GM12878 (cell line): ENCODE measurements around the gene SARDH. TPM values are rescaled to one million over a fixed set of nuclear protein-coding genes. Genes with fewer than 3 reads are reported as not detected.

Source experiments
- ATAC-seq: fragments of 200-7000 bp; cut with Tn5 transposase; 3 replicates; pipeline ENCODE4 v1.9.1; 2020; ENCODE audit warnings: mild to moderate bottlenecking, moderate library complexity
- BruUV-seq: library from RNA; stranded (reverse); fragments of 400-500 nt; replicated peaks from 2 replicates; lab custom pipeline; 2021; lab: Mats Ljungman, UMichigan
- CTCF ChIA-PET: fragments of 300-600 bp; sonication (Branson Sonifier 250); formaldehyde crosslinking; extraction: SDS; loops from one replicate; lab custom pipeline; 2021; ENCODE audit warnings: inconsistent platforms; lab: Yijun Ruan, JAX
- POLR2A ChIA-PET: fragments of 350-600 bp; formaldehyde crosslinking; extraction: SDS; loops from one replicate; lab custom pipeline; 2021; ENCODE audit warnings: inconsistent platforms; lab: Charles Lee
- RAD21 ChIA-PET: fragments of 300-600 bp; sonication (Branson Sonifier 250); formaldehyde crosslinking; loops from one replicate; lab custom pipeline; 2023; ENCODE audit warnings: antibody characterized with exemption; ENCODE audit not compliant: unreplicated experiment; lab: Charles Lee
- SMC1A ChIA-PET: fragments of 300-600 bp; sonication (Branson Sonifier 250); formaldehyde crosslinking; loops from one replicate; lab custom pipeline; 2023; ENCODE audit not compliant: unreplicated experiment, uncharacterized antibody; lab: Charles Lee
- DNase-seq: peaks from one replicate; pipeline ENCODE4 v3.0.0-alpha.2; 2011; ENCODE audit warnings: low read depth, low spot score
- FAIRE-seq: peaks from 3 replicates; lab custom pipeline; 2011; peaks lifted over from hg19 to GRCh38; lab: Jason Lieb, UNC
- H2AFZ ChIP-seq: 2 replicates; pipeline ENCODE4 v1.6.0; 2011; ENCODE audit warnings: low read depth, low read length, control low read depth; ENCODE audit not compliant: control insufficient read depth
- H3K27ac ChIP-seq: 2 replicates; pipeline ENCODE4 v1.5.1; 2011; ENCODE audit warnings: control low read depth; ENCODE audit not compliant: control insufficient read depth, insufficient read depth
- H3K27me3 ChIP-seq, 2 experiments: replicated peaks in 1 of 2; 2 replicates each; pipeline versions ENCODE4 v1.6.0 to v1.6.1; 2011; ENCODE audit warnings: low read length in 1 of 2; ENCODE audit not compliant: control insufficient read depth in 2 of 2, insufficient read depth in 2 of 2
- H3K36me3 ChIP-seq, 2 experiments: 2 replicates each; pipeline ENCODE4 v1.5.1; 2011; ENCODE audit warnings: low read length in 1 of 2; ENCODE audit not compliant: control insufficient read depth in 2 of 2, insufficient read depth in 2 of 2
- H3K4me1 ChIP-seq: 2 replicates; pipeline ENCODE4 v1.6.1; 2011; ENCODE audit warnings: mild to moderate bottlenecking, low read length, moderate library complexity, mixed read lengths; ENCODE audit not compliant: control insufficient read depth, insufficient read depth
- H3K4me2 ChIP-seq: 2 replicates; pipeline ENCODE4 v1.6.0; 2011; ENCODE audit warnings: control low read depth; ENCODE audit not compliant: control insufficient read depth, insufficient read depth
- H3K4me3 ChIP-seq: fragments of 200-600 bp; sonication (generic); 2 replicates; pipeline ENCODE4 v1.5.1; 2016
- H3K79me2 ChIP-seq: 2 replicates; pipeline ENCODE4 v1.6.0; 2011; ENCODE audit warnings: low read length; ENCODE audit not compliant: control insufficient read depth, insufficient read depth
- H3K9ac ChIP-seq: 2 replicates; pipeline ENCODE4 v1.8.0; 2011; ENCODE audit warnings: low read length, control low read depth, mixed read lengths; ENCODE audit not compliant: control insufficient read depth, insufficient read depth
- H3K9me3 ChIP-seq: replicated peaks from 3 replicates; pipeline ENCODE4 v1.5.1; 2011; ENCODE audit warnings: mild to moderate bottlenecking, low read length; ENCODE audit not compliant: control insufficient read depth, insufficient read depth
- H4K20me1 ChIP-seq: 2 replicates; pipeline ENCODE4 v1.6.0; 2011; ENCODE audit not compliant: control insufficient read depth, insufficient read depth
- ATF2 ChIP-seq: IDR thresholded peaks from 2 replicates; pipeline ENCODE4 v1.6.1; 2012; ENCODE audit warnings: low read length, inconsistent platforms
- LARP7 ChIP-seq: fragments of 450-650 bp; IDR thresholded peaks from 2 replicates; pipeline ENCODE4 v1.6.1; 2017; ENCODE audit warnings: mild to moderate bottlenecking
- MLLT1 ChIP-seq: fragments of 450-650 bp; IDR thresholded peaks from 2 replicates; pipeline ENCODE4 v1.6.1; 2016; ENCODE audit warnings: mild to moderate bottlenecking
- NKRF ChIP-seq: fragments of 450-650 bp; conservative IDR thresholded peaks from 2 replicates; pipeline ENCODE4 v1.6.1; 2017; ENCODE audit warnings: mild to moderate bottlenecking, moderate library complexity
- REST ChIP-seq: IDR thresholded peaks from 2 replicates; pipeline ENCODE4 v1.6.1; 2012; ENCODE audit warnings: mild to moderate bottlenecking, low read depth, low read length
- WGBS: methylation state at CpG from one replicate; pipeline ENCODE4 v1.1.6; 2016; ENCODE audit warnings: low lambda C conversion rate; ENCODE audit not compliant: insufficient replicate concordance, insufficient coverage; ENCODE audit errors: missing lambda C conversion rate; 5-methylcytosine and 5-hydroxymethylcytosine counted together
- in situ Hi-C: fragments of 300-500 bp; cut with MboI; formaldehyde crosslinking; loops from 9 replicates; pipeline ENCODE4 v1.14.3; 2018; ENCODE audit warnings: mixed read lengths
- intact Hi-C: fragments of 100-400 bp; cut with micrococcal nuclease; formaldehyde crosslinking; loops from one replicate; pipeline ENCODE4 v1.14.2; 2022; ENCODE audit not compliant: unreplicated experiment
- polyA plus RNA-seq, 11 experiments: library from polyadenylated mRNA; depleted of rRNA in 4 of 11; unstranded in 6 of 11; stranded (reverse) in 5 of 11; fragments of >200 nt; fragmentation: Nextera tagmentation in 4 of 11; fragmentation: Illumina TruSeq in 1 of 11; extraction: Ambion mirVana in 4 of 11; extraction: Trizol in 1 of 11; gene quantifications; 1 replicate in 1 of 11; 2 replicates in 10 of 11; pipeline versions ENCODE4 v1.2.1 to v1.2.3, GENCODE V29; 2011 to 2016; ENCODE audit warnings: inconsistent platforms in 2 of 11, missing spikeins in 2 of 11, low read depth in 1 of 11
- total RNA-seq, 4 experiments: library from RNA; depleted of rRNA in 3 of 4; stranded (reverse); fragments of >200 nt in 3 of 4; fragmentation: Illumina TruSeq in 1 of 4; extraction: Trizol in 1 of 4; gene quantifications; 2 replicates each; pipeline versions ENCODE4 v1.2.1 to v1.2.3, GENCODE V29; 2013 to 2021

The SARDH gene
- total and polyA plus RNA-seq, 10 of the 15 experiments (the other 5 are each of a cell fraction or from before 2014, with no cell fraction given): 0.03 to 0.15 (median 0.10) TPM; not detected in 6

- ChIA-PET POLR2A (no interaction called here), SMC1A (no interaction called here), RAD21 (no interaction called here), CTCF (interaction anchor here (1.1 kb wide), 1 partner anchor 40 kb away, joined by 3 read pairs; no protein-coding TSS in a partner anchor)
- Histone ChIP-seq H3K27me3 (peaks cover 10 to 24% of the 10 kb centered on the region in 2 experiments), H3K79me2 (no peaks in the 10 kb centered on the region), H3K27ac (no peak overlapping the region), H3K4me1 (no peaks in the 10 kb centered on the region), H3K4me3 (no peak overlapping the region), H2AFZ (no peak overlapping the region), H4K20me1 (no peaks in the 10 kb centered on the region), H3K4me2 (no peak overlapping the region), H3K36me3 (no peaks in the 10 kb centered on the region), H3K9me3 (no peaks in the 10 kb centered on the region), H3K9ac (no peak overlapping the region)
- no peak for FAIRE-seq
- intact Hi-C loops: no loop called here
- WGBS: 12% methylated on average over 34 of the region's 39 CpGs
- BruUV-seq: no TSS peak
- no peak for DNase-seq
- ATAC-seq: no peak
- in situ Hi-C loops: no loop called here
- TF ChIP-seq LARP7 (no peak), REST (no peak), ATF2 (no peak), MLLT1 (no peak), NKRF (no peak)
Observed at GRCh38 chr9:133701981-133702797, 36.0 kb downstream of the SARDH start.
